GM12878 (cell line): ENCODE measurements around the gene MICAL3. TPM values are rescaled to one million over a fixed set of nuclear protein-coding genes. Genes with fewer than 3 reads are reported as not detected.

Experiments
- ATAC-seq: fragments of 200-7000 bp; cut with Tn5 transposase; 3 replicates; pipeline ENCODE4 v1.9.1; 2020; ENCODE audit warnings: mild to moderate bottlenecking, moderate library complexity
- BruUV-seq: library from RNA; stranded (reverse); fragments of 400-500 nt; replicated peaks from 2 replicates; lab custom pipeline; 2021; lab: Mats Ljungman, UMichigan
- CTCF ChIA-PET: fragments of 300-600 bp; sonication (Branson Sonifier 250); formaldehyde crosslinking; extraction: SDS; loops from one replicate; lab custom pipeline; 2021; ENCODE audit warnings: inconsistent platforms; lab: Yijun Ruan, JAX
- POLR2A ChIA-PET: fragments of 350-600 bp; formaldehyde crosslinking; extraction: SDS; loops from one replicate; lab custom pipeline; 2021; ENCODE audit warnings: inconsistent platforms; lab: Charles Lee
- RAD21 ChIA-PET: fragments of 300-600 bp; sonication (Branson Sonifier 250); formaldehyde crosslinking; loops from one replicate; lab custom pipeline; 2023; ENCODE audit warnings: antibody characterized with exemption; ENCODE audit not compliant: unreplicated experiment; lab: Charles Lee
- SMC1A ChIA-PET: fragments of 300-600 bp; sonication (Branson Sonifier 250); formaldehyde crosslinking; loops from one replicate; lab custom pipeline; 2023; ENCODE audit not compliant: unreplicated experiment, uncharacterized antibody; lab: Charles Lee
- DNase-seq: peaks from one replicate; pipeline ENCODE4 v3.0.0-alpha.2; 2011; ENCODE audit warnings: low read depth, low spot score
- FAIRE-seq: peaks from 3 replicates; lab custom pipeline; 2011; peaks lifted over from hg19 to GRCh38; lab: Jason Lieb, UNC
- H2AFZ ChIP-seq: 2 replicates; pipeline ENCODE4 v1.6.0; 2011; ENCODE audit warnings: low read depth, low read length, control low read depth; ENCODE audit not compliant: control insufficient read depth
- H3K27ac ChIP-seq: 2 replicates; pipeline ENCODE4 v1.5.1; 2011; ENCODE audit warnings: control low read depth; ENCODE audit not compliant: control insufficient read depth, insufficient read depth
- H3K27me3 ChIP-seq, 2 experiments: replicated peaks in 1 of 2; 2 replicates each; pipeline versions ENCODE4 v1.6.0 to v1.6.1; 2011; ENCODE audit warnings: low read length in 1 of 2; ENCODE audit not compliant: control insufficient read depth in 2 of 2, insufficient read depth in 2 of 2
- H3K36me3 ChIP-seq, 2 experiments: 2 replicates each; pipeline ENCODE4 v1.5.1; 2011; ENCODE audit warnings: low read length in 1 of 2; ENCODE audit not compliant: control insufficient read depth in 2 of 2, insufficient read depth in 2 of 2
- H3K4me1 ChIP-seq: 2 replicates; pipeline ENCODE4 v1.6.1; 2011; ENCODE audit warnings: mild to moderate bottlenecking, low read length, moderate library complexity, mixed read lengths; ENCODE audit not compliant: control insufficient read depth, insufficient read depth
- H3K4me2 ChIP-seq: 2 replicates; pipeline ENCODE4 v1.6.0; 2011; ENCODE audit warnings: control low read depth; ENCODE audit not compliant: control insufficient read depth, insufficient read depth
- H3K4me3 ChIP-seq: fragments of 200-600 bp; sonication (generic); 2 replicates; pipeline ENCODE4 v1.5.1; 2016
- H3K79me2 ChIP-seq: 2 replicates; pipeline ENCODE4 v1.6.0; 2011; ENCODE audit warnings: low read length; ENCODE audit not compliant: control insufficient read depth, insufficient read depth
- H3K9ac ChIP-seq: 2 replicates; pipeline ENCODE4 v1.8.0; 2011; ENCODE audit warnings: low read length, control low read depth, mixed read lengths; ENCODE audit not compliant: control insufficient read depth, insufficient read depth
- H3K9me3 ChIP-seq: replicated peaks from 3 replicates; pipeline ENCODE4 v1.5.1; 2011; ENCODE audit warnings: mild to moderate bottlenecking, low read length; ENCODE audit not compliant: control insufficient read depth, insufficient read depth
- H4K20me1 ChIP-seq: 2 replicates; pipeline ENCODE4 v1.6.0; 2011; ENCODE audit not compliant: control insufficient read depth, insufficient read depth
- IRF4 ChIP-seq: IDR thresholded peaks from 2 replicates; pipeline ENCODE4 v1.6.1; 2011; ENCODE audit warnings: low read depth, low read length
- MTA3 ChIP-seq: IDR thresholded peaks from 2 replicates; pipeline ENCODE4 v1.6.1; 2012; ENCODE audit warnings: low read length, inconsistent platforms, borderline replicate concordance
- PAX8 ChIP-seq: fragments of 450-650 bp; IDR thresholded peaks from 2 replicates; pipeline ENCODE4 v1.6.1; 2017; ENCODE audit warnings: mild to moderate bottlenecking, moderate library complexity
- PML ChIP-seq: IDR thresholded peaks from 2 replicates; pipeline ENCODE4 v1.6.1; 2012; ENCODE audit warnings: low read length, inconsistent platforms
- WGBS: methylation state at CpG from one replicate; pipeline ENCODE4 v1.1.6; 2016; ENCODE audit warnings: low lambda C conversion rate; ENCODE audit not compliant: insufficient replicate concordance, insufficient coverage; ENCODE audit errors: missing lambda C conversion rate; 5-methylcytosine and 5-hydroxymethylcytosine counted together
- in situ Hi-C: fragments of 300-500 bp; cut with MboI; formaldehyde crosslinking; loops from 9 replicates; pipeline ENCODE4 v1.14.3; 2018; ENCODE audit warnings: mixed read lengths
- intact Hi-C: fragments of 100-400 bp; cut with micrococcal nuclease; formaldehyde crosslinking; loops from one replicate; pipeline ENCODE4 v1.14.2; 2022; ENCODE audit not compliant: unreplicated experiment
- polyA plus RNA-seq, 11 experiments: library from polyadenylated mRNA; depleted of rRNA in 4 of 11; unstranded in 6 of 11; stranded (reverse) in 5 of 11; fragments of >200 nt; fragmentation: Nextera tagmentation in 4 of 11; fragmentation: Illumina TruSeq in 1 of 11; extraction: Ambion mirVana in 4 of 11; extraction: Trizol in 1 of 11; gene quantifications; 1 replicate in 1 of 11; 2 replicates in 10 of 11; pipeline versions ENCODE4 v1.2.1 to v1.2.3, GENCODE V29; 2011 to 2016; ENCODE audit warnings: inconsistent platforms in 2 of 11, missing spikeins in 2 of 11, low read depth in 1 of 11
- total RNA-seq, 4 experiments: library from RNA; depleted of rRNA in 3 of 4; stranded (reverse); fragments of >200 nt in 3 of 4; fragmentation: Illumina TruSeq in 1 of 4; extraction: Trizol in 1 of 4; gene quantifications; 2 replicates each; pipeline versions ENCODE4 v1.2.1 to v1.2.3, GENCODE V29; 2013 to 2021
- TF ChIP-seq, protein P1 (sequence below): fragments of 450-650 bp; IDR thresholded peaks from 2 replicates; pipeline ENCODE4 v1.6.1; 2017; ENCODE audit warnings: mild to moderate bottlenecking, moderate library complexity
- TF ChIP-seq, protein P2 (sequence below), 3 experiments: IDR thresholded peaks in 2 of 3; conservative IDR thresholded peaks in 1 of 3; 2 replicates each; pipeline ENCODE4 v1.5.1; 2011; ENCODE audit warnings: low read depth in 3 of 3, low read length in 3 of 3, mild to moderate bottlenecking in 3 of 3, control low read depth in 2 of 3, moderate library complexity in 2 of 3, inconsistent platforms in 1 of 3, mixed read lengths in 1 of 3; ENCODE audit not compliant: control insufficient read depth in 2 of 3, insufficient read depth in 1 of 3; ENCODE audit errors: extremely low read depth in 1 of 3

Gene MICAL3
- total and polyA plus RNA-seq, 10 of the 15 experiments (the other 5 are each of a cell fraction or from before 2014, with no cell fraction given): 2.6 to 92.2 (median 24.0) TPM

DNA sequence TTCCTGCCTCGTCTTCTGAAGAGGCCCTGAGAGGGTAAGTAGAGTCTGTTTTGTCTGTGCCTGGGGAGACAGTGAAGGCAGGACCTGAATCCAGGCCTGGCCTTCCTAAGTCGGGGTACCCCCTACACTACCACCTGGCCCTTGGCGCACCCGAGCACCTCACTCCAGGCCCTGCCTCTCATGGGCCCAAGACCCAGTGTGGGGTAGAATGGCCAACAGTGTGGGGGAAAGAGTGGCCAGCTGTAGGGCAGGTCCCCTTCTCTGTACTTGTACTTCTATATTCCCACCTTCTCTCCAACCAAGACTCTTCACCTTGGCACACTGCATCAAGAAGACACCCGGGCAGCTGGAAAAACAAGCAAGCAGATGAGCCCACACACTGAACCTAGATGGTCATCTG is 227.7 kb downstream of the MICAL3 start:
- ChIA-PET SMC1A (interaction anchor here (0.6 to 2.6 kb wide), 8 partner anchors 11 to 279 kb away, joined by 3 to 14 read pairs (median 5); no protein-coding TSS in a partner anchor), POLR2A (interaction anchor here (0.6 to 8.5 kb wide), 4 partner anchors 18 to 296 kb away, joined by 3 to 85 read pairs (median 5); no protein-coding TSS in a partner anchor), CTCF (interaction anchor here (0.9 to 7.9 kb wide), 9 partner anchors 11 to 280 kb away, joined by 3 to 70 read pairs (median 7); partner anchors contain the start of genes BID and PEX26), RAD21 (interaction anchor here (1.0 to 8.8 kb wide), 6 partner anchors 11 to 280 kb away, joined by 4 to 77 read pairs (median 11); partner anchors contain the start of gene BID)
- Histone ChIP-seq H3K4me2 (peak overlapping the region; percentile 95), H4K20me1 (no peaks in the 10 kb centered on the region), H3K79me2 (peaks cover 25% of the 10 kb centered on the region), H3K9me3 (no peaks in the 10 kb centered on the region), H3K27me3 (no peaks in the 10 kb centered on the region), H3K27ac (peak overlapping the region; percentile 100), H3K36me3 (no peaks in the 10 kb centered on the region), H3K4me1 (peaks cover 81% of the 10 kb centered on the region), H3K9ac (peak overlapping the region; percentile 97), H3K4me3 (peak overlapping the region; percentile 63), H2AFZ (no peak overlapping the region)
- 57% methylated on average over 5 of the region's 5 CpGs for WGBS
- ATAC-seq (peak; percentile 0; the same call in 1 of the 3 replicates), DNase-seq (no peak), FAIRE-seq (no peak)
- in situ Hi-C loops: no loop called here
- BruUV-seq: TSS peak; percentile 73
- TF ChIP-seq MTA3 (0 out of 2 replicates have a peak, but pooled peaks have one; percentile 8), IRF4 (no peak)
- intact Hi-C loops: loop anchor here (1.0 kb wide), 1 partner anchor 54 kb away; no protein-coding TSS in a partner anchor

- peak overlapping the region; percentile 63 for H3K4me3 ChIP-seq
- peaks cover 25% of the 10 kb centered on the region for H3K79me2 ChIP-seq
- peak overlapping the region; percentile 100 for H3K27ac ChIP-seq
- BruUV-seq: no TSS peak
- H3K9ac ChIP-seq: peak overlapping the region; percentile 97
- no peaks in the 10 kb centered on the region for H3K27me3 ChIP-seq
- ChIA-PET RAD21 (interaction anchor here (1.0 to 8.8 kb wide), 7 partner anchors 11 to 280 kb away, joined by 4 to 77 read pairs (median 11); partner anchors contain the start of gene BID), POLR2A (interaction anchor here (0.6 to 8.5 kb wide), 5 partner anchors 10 to 297 kb away, joined by 3 to 85 read pairs (median 4); no protein-coding TSS in a partner anchor), SMC1A (interaction anchor here (0.6 to 2.3 kb wide), 7 partner anchors 10 to 281 kb away, joined by 3 to 14 read pairs (median 7); partner anchors contain the start of gene PEX26), CTCF (interaction anchor here (0.8 to 7.9 kb wide), 10 partner anchors 10 to 281 kb away, joined by 3 to 70 read pairs (median 5); partner anchors contain the start of gene PEX26)
- ATAC-seq: peak; percentile 27
- peak overlapping the region; percentile 95 for H3K4me2 ChIP-seq
- no peaks in the 10 kb centered on the region for H3K9me3 ChIP-seq
- WGBS: 34% methylated on average over 32 of the region's 32 CpGs
- peak; percentile 71 for FAIRE-seq
- DNase-seq: no peak
- peaks cover 75% of the 10 kb centered on the region for H3K4me1 ChIP-seq
- in situ Hi-C loops (no loop called here), intact Hi-C loops (loop anchor here (1.0 kb wide), 2 partner anchors 17 to 54 kb away; no protein-coding TSS in a partner anchor)
- H3K36me3 ChIP-seq: peaks cover 0 to 1% of the 10 kb centered on the region in 2 experiments; a peak in 2 of 4 replicates
- H2AFZ ChIP-seq: no peak overlapping the region; the same call in none of the 2 replicates
- H4K20me1 ChIP-seq: no peaks in the 10 kb centered on the region
- 0 out of 2 replicates have a peak, but pooled peaks have one; percentile 24 for TF ChIP-seq PML
- TF ChIP-seq, protein P1, sequence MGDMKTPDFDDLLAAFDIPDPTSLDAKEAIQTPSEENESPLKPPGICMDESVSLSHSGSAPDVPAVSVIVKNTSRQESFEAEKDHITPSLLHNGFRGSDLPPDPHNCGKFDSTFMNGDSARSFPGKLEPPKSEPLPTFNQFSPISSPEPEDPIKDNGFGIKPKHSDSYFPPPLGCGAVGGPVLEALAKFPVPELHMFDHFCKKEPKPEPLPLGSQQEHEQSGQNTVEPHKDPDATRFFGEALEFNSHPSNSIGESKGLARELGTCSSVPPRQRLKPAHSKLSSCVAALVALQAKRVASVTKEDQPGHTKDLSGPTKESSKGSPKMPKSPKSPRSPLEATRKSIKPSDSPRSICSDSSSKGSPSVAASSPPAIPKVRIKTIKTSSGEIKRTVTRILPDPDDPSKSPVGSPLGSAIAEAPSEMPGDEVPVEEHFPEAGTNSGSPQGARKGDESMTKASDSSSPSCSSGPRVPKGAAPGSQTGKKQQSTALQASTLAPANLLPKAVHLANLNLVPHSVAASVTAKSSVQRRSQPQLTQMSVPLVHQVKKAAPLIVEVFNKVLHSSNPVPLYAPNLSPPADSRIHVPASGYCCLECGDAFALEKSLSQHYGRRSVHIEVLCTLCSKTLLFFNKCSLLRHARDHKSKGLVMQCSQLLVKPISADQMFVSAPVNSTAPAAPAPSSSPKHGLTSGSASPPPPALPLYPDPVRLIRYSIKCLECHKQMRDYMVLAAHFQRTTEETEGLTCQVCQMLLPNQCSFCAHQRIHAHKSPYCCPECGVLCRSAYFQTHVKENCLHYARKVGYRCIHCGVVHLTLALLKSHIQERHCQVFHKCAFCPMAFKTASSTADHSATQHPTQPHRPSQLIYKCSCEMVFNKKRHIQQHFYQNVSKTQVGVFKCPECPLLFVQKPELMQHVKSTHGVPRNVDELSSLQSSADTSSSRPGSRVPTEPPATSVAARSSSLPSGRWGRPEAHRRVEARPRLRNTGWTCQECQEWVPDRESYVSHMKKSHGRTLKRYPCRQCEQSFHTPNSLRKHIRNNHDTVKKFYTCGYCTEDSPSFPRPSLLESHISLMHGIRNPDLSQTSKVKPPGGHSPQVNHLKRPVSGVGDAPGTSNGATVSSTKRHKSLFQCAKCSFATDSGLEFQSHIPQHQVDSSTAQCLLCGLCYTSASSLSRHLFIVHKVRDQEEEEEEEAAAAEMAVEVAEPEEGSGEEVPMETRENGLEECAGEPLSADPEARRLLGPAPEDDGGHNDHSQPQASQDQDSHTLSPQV: no peak
- TF ChIP-seq, protein P2, sequence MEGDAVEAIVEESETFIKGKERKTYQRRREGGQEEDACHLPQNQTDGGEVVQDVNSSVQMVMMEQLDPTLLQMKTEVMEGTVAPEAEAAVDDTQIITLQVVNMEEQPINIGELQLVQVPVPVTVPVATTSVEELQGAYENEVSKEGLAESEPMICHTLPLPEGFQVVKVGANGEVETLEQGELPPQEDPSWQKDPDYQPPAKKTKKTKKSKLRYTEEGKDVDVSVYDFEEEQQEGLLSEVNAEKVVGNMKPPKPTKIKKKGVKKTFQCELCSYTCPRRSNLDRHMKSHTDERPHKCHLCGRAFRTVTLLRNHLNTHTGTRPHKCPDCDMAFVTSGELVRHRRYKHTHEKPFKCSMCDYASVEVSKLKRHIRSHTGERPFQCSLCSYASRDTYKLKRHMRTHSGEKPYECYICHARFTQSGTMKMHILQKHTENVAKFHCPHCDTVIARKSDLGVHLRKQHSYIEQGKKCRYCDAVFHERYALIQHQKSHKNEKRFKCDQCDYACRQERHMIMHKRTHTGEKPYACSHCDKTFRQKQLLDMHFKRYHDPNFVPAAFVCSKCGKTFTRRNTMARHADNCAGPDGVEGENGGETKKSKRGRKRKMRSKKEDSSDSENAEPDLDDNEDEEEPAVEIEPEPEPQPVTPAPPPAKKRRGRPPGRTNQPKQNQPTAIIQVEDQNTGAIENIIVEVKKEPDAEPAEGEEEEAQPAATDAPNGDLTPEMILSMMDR (IDR thresholded peaks at IDR 0.05 in 2 of 3, conservative IDR thresholded peaks at IDR 0.05 in 1 of 3; ENCODE audit: control insufficient read depth in 2 of 3, extremely low read depth in 1 of 3, insufficient read depth in 1 of 3, low read depth in 3 of 3, low read length in 3 of 3): peak in 2 of 3 experiments; percentile 22 to 48; a peak in 3 of 6 replicates
- TF ChIP-seq PAX8: no peak
Observed at GRCh38 chr22:17795661-17796548, 228.5 kb downstream of the MICAL3 start.
